Measurements from ENCODE around the gene MCOLN2.
"Not testable (repeated sequence)": the region's sequence is repeated elsewhere in the genome, so short reads cannot be mapped to it uniquely, and the experiment has no call there.

MCOLN2 gene

GRCh38 chr1:84996846-84997666, at the start of gene MCOLN2:
TSS of gene MCOLN2 (minus strand) at chr1:84997113. CDS start at chr1:84996872, 241 bp downstream.
- DNase-seq = no peak

- DNase-seq = no peak
These were observed 45.5 kb upstream of the MCOLN2 start for GRCh38 chr1:85042413-85042812.

- no peak for DNase-seq
These were observed 44.9 kb upstream of the MCOLN2 start for GRCh38 chr1:85041793-85042192.

GRCh38 chr1:85033221-85033620, 36.3 kb upstream of the MCOLN2 start:
- no peak for DNase-seq

GRCh38 chr1:85030536-85030935, 33.6 kb upstream of the MCOLN2 start:
- no peak for DNase-seq

- no peak for DNase-seq
These were observed 31.2 kb upstream of the MCOLN2 start for GRCh38 chr1:85028151-85028550.

- no peak for DNase-seq
These were observed 30.5 kb upstream of the MCOLN2 start for GRCh38 chr1:85027242-85027983.

- DNase-seq = no peak
These were observed 29.0 kb upstream of the MCOLN2 start for GRCh38 chr1:85025940-85026339.

GRCh38 chr1:85024736-85025135, 27.8 kb upstream of the MCOLN2 start:
- no peak for DNase-seq

- DNase-seq = no peak
These were observed 25.8 kb upstream of the MCOLN2 start for GRCh38 chr1:85022700-85023099.

- no peak for DNase-seq
These were observed 23.1 kb upstream of the MCOLN2 start for GRCh38 chr1:85019994-85020393.

- DNase-seq = no peak
These were observed 18.9 kb upstream of the MCOLN2 start for GRCh38 chr1:85015826-85016225.

- not testable (repeated sequence) for DNase-seq
These were observed 8.7 kb upstream of the MCOLN2 start for GRCh38 chr1:85005641-85006040.

GRCh38 chr1:85001742-85002141, 4.8 kb upstream of the MCOLN2 start:
- DNase-seq = no peak

GRCh38 chr1:84998642-84999280, 1.8 kb upstream of the MCOLN2 start:
- DNase-seq = no peak

GRCh38 chr1:84997667-84998600, 1.0 kb upstream of the MCOLN2 start:
- DNase-seq = no peak

GRCh38 chr1:84995484-84996334, 1.2 kb downstream of the MCOLN2 start:
- DNase-seq = no peak

- DNase-seq = no peak
These were observed 5.6 kb downstream of the MCOLN2 start for GRCh38 chr1:84991097-84991920.

- DNase-seq = no peak
These were observed 8.3 kb downstream of the MCOLN2 start for GRCh38 chr1:84988588-84988987.

GRCh38 chr1:84986561-84986960, 10.4 kb downstream of the MCOLN2 start:
- DNase-seq = not testable (repeated sequence)

GRCh38 chr1:84985365-84985764, 11.5 kb downstream of the MCOLN2 start:
- DNase-seq = no peak
